ENCODE data around the gene IGSF9.

Gene IGSF9

GRCh38 chr1:159986093-159986492 lies 40.7 kb upstream of the IGSF9 start:
- no peak overlapping the region for H3K27ac ChIP-seq (ENCODE audit: low read depth in 2 of 2, low read length in 2 of 2)
- no peaks in the 10 kb centered on the region for H3K27me3 ChIP-seq (ENCODE audit: control insufficient read depth in 2 of 2, insufficient read depth in 2 of 2, low read length in 2 of 2)
- H3K36me3 ChIP-seq (ENCODE audit: control insufficient read depth in 2 of 2, insufficient read depth in 2 of 2, low read length in 2 of 2) = peaks cover 5 to 8% of the 10 kb centered on the region in 2 donors
- H3K4me3 ChIP-seq (ENCODE audit: low read length in 2 of 2) = no peak overlapping the region
- no peaks in the 10 kb centered on the region for H3K4me1 ChIP-seq (ENCODE audit: control insufficient read depth in 2 of 2, insufficient read depth in 2 of 2, low read length in 2 of 2)
- no peaks in the 10 kb centered on the region for H3K9me3 ChIP-seq (ENCODE audit: control insufficient read depth in 2 of 2, low read length in 2 of 2)
- H3K9ac ChIP-seq (ENCODE audit: low read depth in 1 of 2, low read length in 2 of 2) = no peak overlapping the region

- no peaks in the 10 kb centered on the region for H3K27me3 ChIP-seq (ENCODE audit: control insufficient read depth in 2 of 2, insufficient read depth in 2 of 2, low read length in 2 of 2)
- no peak overlapping the region for H3K27ac ChIP-seq (ENCODE audit: low read depth in 2 of 2, low read length in 2 of 2)
- no peak overlapping the region for H3K4me3 ChIP-seq (ENCODE audit: low read length in 2 of 2)
Observed at GRCh38 chr1:159985473-159985872, 40.1 kb upstream of the IGSF9 start.

GRCh38 chr1:159983681-159984080 lies 38.3 kb upstream of the IGSF9 start:
- Histone ChIP-seq H3K9ac (ENCODE audit: low read depth in 1 of 2, low read length in 2 of 2) (no peak overlapping the region), H3K4me3 (ENCODE audit: low read length in 2 of 2) (no peak overlapping the region), H3K4me1 (ENCODE audit: control insufficient read depth in 2 of 2, insufficient read depth in 2 of 2, low read length in 2 of 2) (no peaks in the 10 kb centered on the region), H3K9me3 (ENCODE audit: control insufficient read depth in 2 of 2, low read length in 2 of 2) (no peaks in the 10 kb centered on the region), H3K27me3 (ENCODE audit: control insufficient read depth in 2 of 2, insufficient read depth in 2 of 2, low read length in 2 of 2) (no peaks in the 10 kb centered on the region), H3K36me3 (ENCODE audit: control insufficient read depth in 2 of 2, insufficient read depth in 2 of 2, low read length in 2 of 2) (peaks cover 5 to 11% of the 10 kb centered on the region in 2 donors), H3K27ac (ENCODE audit: low read depth in 2 of 2, low read length in 2 of 2) (no peak overlapping the region)

More at GRCh38 chr1:159985473-159985872, 40.1 kb upstream of the IGSF9 start:
- Histone ChIP-seq H3K4me1 (ENCODE audit: control insufficient read depth in 2 of 2, insufficient read depth in 2 of 2, low read length in 2 of 2) (no peaks in the 10 kb centered on the region), H3K9me3 (ENCODE audit: control insufficient read depth in 2 of 2, low read length in 2 of 2) (no peaks in the 10 kb centered on the region), H3K36me3 (ENCODE audit: control insufficient read depth in 2 of 2, insufficient read depth in 2 of 2, low read length in 2 of 2) (peaks cover 5 to 8% of the 10 kb centered on the region in 2 donors), H3K9ac (ENCODE audit: low read depth in 1 of 2, low read length in 2 of 2) (no peak overlapping the region)

- peaks cover 5 to 11% of the 10 kb centered on the region in 2 donors for H3K36me3 ChIP-seq (ENCODE audit: control insufficient read depth in 2 of 2, insufficient read depth in 2 of 2, low read length in 2 of 2)
- no peak overlapping the region for H3K9ac ChIP-seq (ENCODE audit: low read depth in 1 of 2, low read length in 2 of 2)
- H3K27me3 ChIP-seq (ENCODE audit: control insufficient read depth in 2 of 2, insufficient read depth in 2 of 2, low read length in 2 of 2) = no peaks in the 10 kb centered on the region
- H3K27ac ChIP-seq (ENCODE audit: low read depth in 2 of 2, low read length in 2 of 2) = no peak overlapping the region
- no peaks in the 10 kb centered on the region for H3K4me1 ChIP-seq (ENCODE audit: control insufficient read depth in 2 of 2, insufficient read depth in 2 of 2, low read length in 2 of 2)
- H3K9me3 ChIP-seq (ENCODE audit: control insufficient read depth in 2 of 2, low read length in 2 of 2) = no peaks in the 10 kb centered on the region
- H3K4me3 ChIP-seq (ENCODE audit: low read length in 2 of 2) = no peak overlapping the region
Observed at GRCh38 chr1:159982280-159982679, 36.9 kb upstream of the IGSF9 start.

- Histone ChIP-seq H3K4me1 (ENCODE audit: control insufficient read depth in 2 of 2, insufficient read depth in 2 of 2, low read length in 2 of 2) (no peaks in the 10 kb centered on the region), H3K9ac (ENCODE audit: low read depth in 1 of 2, low read length in 2 of 2) (no peak overlapping the region), H3K27ac (ENCODE audit: low read depth in 2 of 2, low read length in 2 of 2) (no peak overlapping the region), H3K27me3 (ENCODE audit: control insufficient read depth in 2 of 2, insufficient read depth in 2 of 2, low read length in 2 of 2) (no peaks in the 10 kb centered on the region), H3K4me3 (ENCODE audit: low read length in 2 of 2) (no peak overlapping the region), H3K9me3 (ENCODE audit: control insufficient read depth in 2 of 2, low read length in 2 of 2) (no peaks in the 10 kb centered on the region), H3K36me3 (ENCODE audit: control insufficient read depth in 2 of 2, insufficient read depth in 2 of 2, low read length in 2 of 2) (peaks cover 5 to 11% of the 10 kb centered on the region in 2 donors)
Observed at GRCh38 chr1:159981351-159982055, 36.1 kb upstream of the IGSF9 start.

- no peaks in the 10 kb centered on the region for H3K27me3 ChIP-seq (ENCODE audit: control insufficient read depth in 2 of 2, insufficient read depth in 2 of 2, low read length in 2 of 2)
- no peak overlapping the region for H3K9ac ChIP-seq (ENCODE audit: low read depth in 1 of 2, low read length in 2 of 2)
- no peaks in the 10 kb centered on the region for H3K9me3 ChIP-seq (ENCODE audit: control insufficient read depth in 2 of 2, low read length in 2 of 2)
- no peak overlapping the region for H3K27ac ChIP-seq (ENCODE audit: low read depth in 2 of 2, low read length in 2 of 2)
- no peaks in the 10 kb centered on the region for H3K4me1 ChIP-seq (ENCODE audit: control insufficient read depth in 2 of 2, insufficient read depth in 2 of 2, low read length in 2 of 2)
- peaks cover 5 to 11% of the 10 kb centered on the region in 2 donors for H3K36me3 ChIP-seq (ENCODE audit: control insufficient read depth in 2 of 2, insufficient read depth in 2 of 2, low read length in 2 of 2)
- no peak overlapping the region for H3K4me3 ChIP-seq (ENCODE audit: low read length in 2 of 2)
Observed at GRCh38 chr1:159980786-159981185, 35.4 kb upstream of the IGSF9 start.

GRCh38 chr1:159980076-159980475 lies 34.7 kb upstream of the IGSF9 start:
- H3K36me3 ChIP-seq (ENCODE audit: control insufficient read depth in 2 of 2, insufficient read depth in 2 of 2, low read length in 2 of 2) = peaks cover 5 to 11% of the 10 kb centered on the region in 2 donors
- no peak overlapping the region for H3K9ac ChIP-seq (ENCODE audit: low read depth in 1 of 2, low read length in 2 of 2)
- H3K27me3 ChIP-seq (ENCODE audit: control insufficient read depth in 2 of 2, insufficient read depth in 2 of 2, low read length in 2 of 2) = no peaks in the 10 kb centered on the region
- H3K4me3 ChIP-seq (ENCODE audit: low read length in 2 of 2) = no peak overlapping the region
- no peaks in the 10 kb centered on the region for H3K4me1 ChIP-seq (ENCODE audit: control insufficient read depth in 2 of 2, insufficient read depth in 2 of 2, low read length in 2 of 2)
- H3K9me3 ChIP-seq (ENCODE audit: control insufficient read depth in 2 of 2, low read length in 2 of 2) = no peaks in the 10 kb centered on the region
- H3K27ac ChIP-seq (ENCODE audit: low read depth in 2 of 2, low read length in 2 of 2) = no peak overlapping the region

GRCh38 chr1:159979257-159979656 lies 33.8 kb upstream of the IGSF9 start:
- H3K27me3 ChIP-seq (ENCODE audit: control insufficient read depth in 2 of 2, insufficient read depth in 2 of 2, low read length in 2 of 2) = no peaks in the 10 kb centered on the region
- H3K9me3 ChIP-seq (ENCODE audit: control insufficient read depth in 2 of 2, low read length in 2 of 2) = no peaks in the 10 kb centered on the region
- peaks cover 5 to 11% of the 10 kb centered on the region in 2 donors for H3K36me3 ChIP-seq (ENCODE audit: control insufficient read depth in 2 of 2, insufficient read depth in 2 of 2, low read length in 2 of 2)
- H3K27ac ChIP-seq (ENCODE audit: low read depth in 2 of 2, low read length in 2 of 2) = no peak overlapping the region
- H3K4me3 ChIP-seq (ENCODE audit: low read length in 2 of 2) = no peak overlapping the region
- no peak overlapping the region for H3K9ac ChIP-seq (ENCODE audit: low read depth in 1 of 2, low read length in 2 of 2)
- H3K4me1 ChIP-seq (ENCODE audit: control insufficient read depth in 2 of 2, insufficient read depth in 2 of 2, low read length in 2 of 2) = no peaks in the 10 kb centered on the region

- no peaks in the 10 kb centered on the region for H3K4me1 ChIP-seq (ENCODE audit: control insufficient read depth in 2 of 2, insufficient read depth in 2 of 2, low read length in 2 of 2)
- H3K4me3 ChIP-seq (ENCODE audit: low read length in 2 of 2) = no peak overlapping the region
- no peaks in the 10 kb centered on the region for H3K9me3 ChIP-seq (ENCODE audit: control insufficient read depth in 2 of 2, low read length in 2 of 2)
- no peak overlapping the region for H3K9ac ChIP-seq (ENCODE audit: low read depth in 1 of 2, low read length in 2 of 2)
- H3K27me3 ChIP-seq (ENCODE audit: control insufficient read depth in 2 of 2, insufficient read depth in 2 of 2, low read length in 2 of 2) = no peaks in the 10 kb centered on the region
- peaks cover 5 to 11% of the 10 kb centered on the region in 2 donors for H3K36me3 ChIP-seq (ENCODE audit: control insufficient read depth in 2 of 2, insufficient read depth in 2 of 2, low read length in 2 of 2)
- H3K27ac ChIP-seq (ENCODE audit: low read depth in 2 of 2, low read length in 2 of 2) = no peak overlapping the region
Observed at GRCh38 chr1:159978107-159978398, 32.6 kb upstream of the IGSF9 start.

GRCh38 chr1:159977364-159978106 lies 32.1 kb upstream of the IGSF9 start:
- H3K27ac ChIP-seq (ENCODE audit: low read depth in 2 of 2, low read length in 2 of 2) = no peak overlapping the region
- H3K4me3 ChIP-seq (ENCODE audit: low read length in 2 of 2) = no peak overlapping the region
- H3K9me3 ChIP-seq (ENCODE audit: control insufficient read depth in 2 of 2, low read length in 2 of 2) = no peaks in the 10 kb centered on the region
- H3K27me3 ChIP-seq (ENCODE audit: control insufficient read depth in 2 of 2, insufficient read depth in 2 of 2, low read length in 2 of 2) = no peaks in the 10 kb centered on the region
- peaks cover 5 to 11% of the 10 kb centered on the region in 2 donors for H3K36me3 ChIP-seq (ENCODE audit: control insufficient read depth in 2 of 2, insufficient read depth in 2 of 2, low read length in 2 of 2)
- no peaks in the 10 kb centered on the region for H3K4me1 ChIP-seq (ENCODE audit: control insufficient read depth in 2 of 2, insufficient read depth in 2 of 2, low read length in 2 of 2)
- H3K9ac ChIP-seq (ENCODE audit: low read depth in 1 of 2, low read length in 2 of 2) = no peak overlapping the region
